NB4 (cell line): Measurements from ENCODE around the gene STX3.

Experiments
- DNase-seq: peaks from one replicate; pipeline ENCODE4 v3.0.0; 2010; ENCODE audit warnings: low read depth
- H3K4me3 ChIP-seq: one replicate; pipeline ENCODE4 v1.5.1; 2011; ENCODE audit warnings: mild to moderate bottlenecking, low read depth, low read length, moderate library complexity
- MYC ChIP-seq: IDR thresholded peaks from 2 replicates; pipeline ENCODE4 v1.6.1; 2011; ENCODE audit warnings: low read depth, low read length
- POLR2A ChIP-seq: IDR thresholded peaks from 2 replicates; pipeline ENCODE4 v1.6.1; 2011; ENCODE audit warnings: mild to moderate bottlenecking; ENCODE audit not compliant: insufficient read length; ENCODE audit errors: extremely low read depth
- TF ChIP-seq, protein P1 (sequence below): IDR thresholded peaks from 2 replicates; pipeline ENCODE4 v1.6.1; 2011; ENCODE audit warnings: low read depth, low read length
- TF ChIP-seq, protein P2 (sequence below): IDR thresholded peaks from one replicate; pipeline ENCODE4 v1.5.1; 2012; ENCODE audit warnings: low read depth, low read length

STX3 gene

DNA sequence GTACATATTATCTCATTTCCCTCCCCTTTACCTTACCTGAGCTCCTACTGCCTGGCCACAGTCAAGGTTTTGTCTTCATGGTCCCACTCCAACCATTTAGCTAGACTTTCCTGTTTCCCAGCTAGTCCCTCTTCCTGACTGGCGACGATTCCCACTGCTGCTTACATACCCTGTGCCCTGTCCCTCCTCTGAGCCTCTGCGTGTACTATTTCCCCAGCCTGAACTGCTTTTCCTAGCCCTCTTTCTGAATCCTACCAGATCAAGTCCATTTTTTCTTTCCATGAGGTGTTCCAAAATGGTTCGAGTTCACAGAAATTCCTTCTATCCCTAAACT is 32.0 kb downstream of the STX3 start:
- no peak for DNase-seq
- TF ChIP-seq MYC (no peak), POLR2A (no peak)
- TF ChIP-seq, protein P1, sequence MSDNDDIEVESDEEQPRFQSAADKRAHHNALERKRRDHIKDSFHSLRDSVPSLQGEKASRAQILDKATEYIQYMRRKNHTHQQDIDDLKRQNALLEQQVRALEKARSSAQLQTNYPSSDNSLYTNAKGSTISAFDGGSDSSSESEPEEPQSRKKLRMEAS: no peak
- TF ChIP-seq, protein P2, sequence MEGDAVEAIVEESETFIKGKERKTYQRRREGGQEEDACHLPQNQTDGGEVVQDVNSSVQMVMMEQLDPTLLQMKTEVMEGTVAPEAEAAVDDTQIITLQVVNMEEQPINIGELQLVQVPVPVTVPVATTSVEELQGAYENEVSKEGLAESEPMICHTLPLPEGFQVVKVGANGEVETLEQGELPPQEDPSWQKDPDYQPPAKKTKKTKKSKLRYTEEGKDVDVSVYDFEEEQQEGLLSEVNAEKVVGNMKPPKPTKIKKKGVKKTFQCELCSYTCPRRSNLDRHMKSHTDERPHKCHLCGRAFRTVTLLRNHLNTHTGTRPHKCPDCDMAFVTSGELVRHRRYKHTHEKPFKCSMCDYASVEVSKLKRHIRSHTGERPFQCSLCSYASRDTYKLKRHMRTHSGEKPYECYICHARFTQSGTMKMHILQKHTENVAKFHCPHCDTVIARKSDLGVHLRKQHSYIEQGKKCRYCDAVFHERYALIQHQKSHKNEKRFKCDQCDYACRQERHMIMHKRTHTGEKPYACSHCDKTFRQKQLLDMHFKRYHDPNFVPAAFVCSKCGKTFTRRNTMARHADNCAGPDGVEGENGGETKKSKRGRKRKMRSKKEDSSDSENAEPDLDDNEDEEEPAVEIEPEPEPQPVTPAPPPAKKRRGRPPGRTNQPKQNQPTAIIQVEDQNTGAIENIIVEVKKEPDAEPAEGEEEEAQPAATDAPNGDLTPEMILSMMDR: no peak
- H3K4me3 ChIP-seq: no peak overlapping the region

DNA sequence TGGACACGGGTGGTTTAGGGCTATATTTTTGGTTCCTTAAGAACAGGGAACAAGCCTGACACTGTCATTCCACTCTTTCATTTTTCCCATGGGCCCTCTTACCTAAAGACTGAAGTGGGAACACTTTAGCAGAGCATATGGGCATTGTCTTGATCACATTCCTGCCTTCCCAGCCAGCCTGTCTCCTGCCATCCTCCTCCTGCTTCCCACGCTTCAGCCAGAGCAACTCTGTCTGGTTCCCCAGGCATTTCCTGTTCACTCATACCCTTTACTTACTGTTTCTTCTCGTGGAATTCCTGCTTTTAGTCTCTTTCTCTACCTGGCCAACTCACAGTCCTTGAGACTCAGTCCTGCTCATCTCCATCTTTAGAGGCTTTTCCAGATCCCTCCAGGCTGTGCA is 32.6 kb downstream of the STX3 start:
- TF ChIP-seq MYC (no peak), POLR2A (no peak)
- TF ChIP-seq, protein P1: no peak
- TF ChIP-seq, protein P2: no peak
- DNase-seq: no peak
- H3K4me3 ChIP-seq: no peak overlapping the region

DNA sequence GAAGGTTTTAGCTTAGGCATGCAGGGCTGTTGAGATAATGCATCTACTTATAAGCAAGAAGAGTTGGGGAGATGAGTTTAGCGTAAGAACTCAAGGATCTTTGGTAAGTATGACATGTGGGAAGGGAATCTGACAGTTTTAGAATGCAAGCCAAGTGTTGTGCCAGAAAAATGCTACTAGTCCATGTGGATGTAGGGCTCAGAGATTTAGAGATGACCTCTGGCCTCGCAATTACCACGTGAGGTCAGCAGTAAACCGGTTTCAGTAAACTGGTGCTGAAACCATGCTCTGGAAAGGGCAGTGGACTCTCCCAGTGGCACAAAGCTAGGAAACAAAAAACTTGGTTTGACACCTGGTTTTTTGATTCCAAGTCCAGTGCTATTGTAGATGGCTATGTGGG is 36.5 kb downstream of the STX3 start:
- no peak for DNase-seq
- H3K4me3 ChIP-seq: no peak overlapping the region
- TF ChIP-seq, protein P2: no peak
- TF ChIP-seq MYC (no peak), POLR2A (no peak)
- TF ChIP-seq, protein P1: no peak

DNA sequence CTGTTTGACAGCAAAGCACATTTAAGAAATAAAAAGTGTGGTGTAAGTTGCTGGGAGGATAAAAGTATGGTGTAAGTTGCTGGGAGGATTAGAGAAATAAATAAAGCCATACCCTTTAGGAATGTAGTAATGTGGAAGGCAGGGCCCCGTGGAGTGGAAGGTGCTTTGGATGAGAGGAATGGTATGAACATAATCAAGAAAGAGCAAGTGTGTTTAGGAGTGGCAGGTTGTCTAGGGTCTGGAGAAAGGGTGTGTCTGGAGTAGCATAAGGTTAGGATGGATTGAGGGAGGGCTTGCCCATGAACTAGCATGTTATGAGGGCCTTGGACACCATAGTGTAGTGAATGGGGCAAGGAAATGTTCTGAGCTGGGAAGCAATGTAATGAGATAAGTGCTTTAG is 37.3 kb downstream of the STX3 start:
- no peak for DNase-seq
- TF ChIP-seq MYC: no peak

DNA sequence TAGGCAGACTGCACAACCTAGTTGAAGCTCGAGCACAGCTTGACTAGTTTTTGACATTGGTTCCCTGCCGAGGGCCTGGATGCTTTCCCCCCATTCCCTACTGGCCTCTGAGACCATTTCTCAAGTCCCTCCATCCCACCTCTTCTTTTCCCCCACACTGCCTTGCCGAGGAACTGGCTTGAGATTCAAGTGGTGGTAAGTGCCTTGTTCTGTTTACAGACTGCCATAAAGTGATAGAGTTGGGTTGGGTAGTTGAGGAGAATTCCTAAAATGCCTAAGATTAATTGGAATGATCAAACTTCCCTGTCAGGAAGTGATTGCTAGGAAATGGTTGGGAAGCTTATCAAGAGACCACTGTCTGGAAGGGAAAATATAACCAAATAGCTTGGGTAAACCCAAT is 39.2 kb downstream of the STX3 start:
- DNase-seq: no peak
- H3K4me3 ChIP-seq: no peak overlapping the region
- TF ChIP-seq, protein P1: no peak
- TF ChIP-seq MYC: no peak
- TF ChIP-seq, protein P2: no peak
- TF ChIP-seq POLR2A: no peak

More for the DNA sequence above, 37.3 kb downstream of the STX3 start:
- H3K4me3 ChIP-seq: no peak overlapping the region

DNA sequence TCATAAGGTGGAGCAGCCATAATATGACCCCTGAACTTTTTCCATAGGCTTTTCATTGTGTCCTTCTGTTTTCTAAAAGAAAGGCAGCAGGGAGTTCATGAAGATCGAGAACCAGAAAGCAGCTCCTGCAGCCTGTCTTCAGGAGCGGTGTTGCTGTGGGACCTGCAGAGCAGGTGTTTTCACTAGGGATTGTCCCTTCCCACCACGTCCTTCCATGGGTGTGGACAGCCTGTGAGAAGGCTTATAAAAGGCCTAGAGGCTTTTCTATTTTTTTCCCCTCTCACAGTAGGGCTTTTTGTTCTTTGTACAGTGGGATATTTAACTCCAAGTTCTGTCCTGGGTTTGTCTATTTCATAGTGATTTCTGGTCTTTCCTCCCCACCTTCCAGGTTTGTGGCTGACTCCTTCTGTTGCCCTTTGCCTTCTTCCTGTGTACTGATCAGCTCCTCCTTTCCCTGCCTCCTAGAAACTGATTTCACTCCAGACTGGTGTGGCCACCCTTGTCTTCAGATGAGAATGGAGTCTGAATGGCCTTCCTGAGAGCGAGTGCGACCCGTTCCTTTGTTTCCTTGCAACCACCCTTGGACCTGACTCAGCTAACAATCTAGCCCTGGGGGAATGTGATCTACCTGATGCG is 45.3 kb downstream of the STX3 start:
- TF ChIP-seq MYC (no peak), POLR2A (no peak)
- TF ChIP-seq, protein P1: no peak
- TF ChIP-seq, protein P2: no peak
- DNase-seq: no peak

More for the DNA sequence above, 45.3 kb downstream of the STX3 start:
- no peak overlapping the region for H3K4me3 ChIP-seq
